ENCODE data around the gene SPZ1.
"Not testable (repeated sequence)": the region's sequence is repeated elsewhere in the genome, so short reads cannot be mapped to it uniquely, and the experiment has no call there.

- TF ChIP-seq CTCF (IDR thresholded peaks at IDR 0.05); MXI1 (IDR thresholded peaks at IDR 0.05; ENCODE audit: low read depth, low read length); EZH2phosphoT487 (IDR thresholded peaks at IDR 0.05; ENCODE audit: borderline replicate concordance, low read depth); RAD21 (IDR thresholded peaks at IDR 0.05; ENCODE audit: low read length); YY1 (IDR thresholded peaks at IDR 0.05; ENCODE audit: low read depth); SMC3 (IDR thresholded peaks at IDR 0.05; ENCODE audit: low read depth, low read length): not testable (repeated sequence)
Measured at GRCh38 chr5:80301342-80301741, 18.5 kb upstream of the SPZ1 start.
